HG03439 (cell line): Measurements from ENCODE around the gene MYO7A.

ENCODE experiments used
- ATAC-seq: cut with Tn5 transposase; IDR thresholded peaks from one replicate; pipeline ENCODE4 v1.9.1; 2021; ENCODE audit warnings: mild to moderate bottlenecking, moderate library complexity; ENCODE audit not compliant: unreplicated experiment

MYO7A gene

GRCh38 chr11:77262803-77263202 lies 134.8 kb downstream of the MYO7A start:
- ATAC-seq: no peak
